GM12874 (cell line): Measurements from ENCODE around the gene FERMT3.

Experiments used
- TF ChIP-seq, protein P1 (sequence below): IDR thresholded peaks from 2 replicates; pipeline ENCODE4 v1.5.1; 2011; ENCODE audit warnings: low read depth, mild to moderate bottlenecking, control low read depth, low read length, moderate library complexity; ENCODE audit not compliant: insufficient read depth

FERMT3 gene

GRCh38 chr11:64262271-64263002, 55.9 kb downstream of the FERMT3 start:
- TF ChIP-seq, protein P1, sequence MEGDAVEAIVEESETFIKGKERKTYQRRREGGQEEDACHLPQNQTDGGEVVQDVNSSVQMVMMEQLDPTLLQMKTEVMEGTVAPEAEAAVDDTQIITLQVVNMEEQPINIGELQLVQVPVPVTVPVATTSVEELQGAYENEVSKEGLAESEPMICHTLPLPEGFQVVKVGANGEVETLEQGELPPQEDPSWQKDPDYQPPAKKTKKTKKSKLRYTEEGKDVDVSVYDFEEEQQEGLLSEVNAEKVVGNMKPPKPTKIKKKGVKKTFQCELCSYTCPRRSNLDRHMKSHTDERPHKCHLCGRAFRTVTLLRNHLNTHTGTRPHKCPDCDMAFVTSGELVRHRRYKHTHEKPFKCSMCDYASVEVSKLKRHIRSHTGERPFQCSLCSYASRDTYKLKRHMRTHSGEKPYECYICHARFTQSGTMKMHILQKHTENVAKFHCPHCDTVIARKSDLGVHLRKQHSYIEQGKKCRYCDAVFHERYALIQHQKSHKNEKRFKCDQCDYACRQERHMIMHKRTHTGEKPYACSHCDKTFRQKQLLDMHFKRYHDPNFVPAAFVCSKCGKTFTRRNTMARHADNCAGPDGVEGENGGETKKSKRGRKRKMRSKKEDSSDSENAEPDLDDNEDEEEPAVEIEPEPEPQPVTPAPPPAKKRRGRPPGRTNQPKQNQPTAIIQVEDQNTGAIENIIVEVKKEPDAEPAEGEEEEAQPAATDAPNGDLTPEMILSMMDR = no peak

DNA sequence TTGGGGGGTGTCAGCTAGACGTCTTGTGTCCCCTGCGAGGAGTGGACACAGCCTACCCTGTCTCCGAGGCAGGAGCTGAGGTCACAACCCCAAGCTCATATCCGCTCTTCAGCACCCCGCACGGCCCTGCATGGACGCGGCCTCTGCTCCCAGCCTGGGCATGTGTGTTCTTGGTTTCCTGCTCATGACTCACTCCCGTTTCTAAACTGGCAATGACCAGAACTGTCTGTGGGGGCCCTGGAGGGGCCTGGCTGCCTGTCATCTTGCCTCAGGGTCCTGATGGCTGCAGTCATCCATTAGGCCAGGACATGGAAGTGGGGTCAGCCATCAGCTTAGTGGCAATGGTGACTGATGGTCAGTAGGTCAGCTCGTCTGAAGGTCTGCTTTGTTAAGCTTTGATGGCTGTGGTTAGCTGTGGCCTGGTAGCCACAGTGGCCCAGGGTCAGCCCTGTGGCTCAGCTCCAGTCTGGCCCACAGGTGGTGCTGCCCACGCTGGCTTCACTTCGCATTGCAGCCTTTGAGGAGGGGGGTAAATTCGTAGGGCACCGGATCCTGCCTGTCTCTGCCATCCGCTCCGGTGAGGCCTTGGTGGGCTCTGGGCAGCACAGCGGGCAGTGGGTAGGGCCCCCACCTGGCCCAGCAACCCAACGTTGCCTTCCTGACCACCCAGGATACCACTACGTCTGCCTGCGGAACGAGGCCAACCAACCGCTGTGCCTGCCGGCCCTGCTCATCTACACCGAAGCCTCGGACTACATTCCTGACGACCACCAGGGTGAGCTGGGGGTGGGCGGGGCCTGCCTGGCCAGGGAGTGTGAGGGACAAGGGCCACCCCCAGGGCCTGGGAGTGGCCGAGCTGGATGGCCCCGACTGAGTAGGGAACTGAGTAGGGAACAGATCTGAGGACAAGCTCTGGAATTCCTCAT, 56.8 kb downstream of the FERMT3 start:
- TF ChIP-seq, protein P1 = no peak

DNA sequence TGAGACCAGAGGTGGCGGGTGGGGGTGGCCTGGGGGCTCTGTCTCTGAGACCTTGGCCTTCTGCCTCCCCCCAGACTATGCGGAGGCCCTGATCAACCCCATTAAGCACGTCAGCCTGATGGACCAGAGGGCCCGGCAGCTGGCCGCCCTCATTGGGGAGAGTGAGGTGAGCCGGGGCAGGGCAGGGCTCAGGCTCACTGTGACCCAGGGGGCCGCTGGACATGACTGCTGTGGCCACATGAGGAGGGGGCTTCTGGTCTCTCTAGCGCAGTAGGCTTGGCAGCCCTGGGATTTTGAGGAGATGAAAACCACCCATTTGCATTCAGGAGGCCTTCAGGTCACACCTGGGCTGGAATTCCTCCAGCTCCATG, 57.4 kb downstream of the FERMT3 start:
- TF ChIP-seq, protein P1 = no peak

DNA sequence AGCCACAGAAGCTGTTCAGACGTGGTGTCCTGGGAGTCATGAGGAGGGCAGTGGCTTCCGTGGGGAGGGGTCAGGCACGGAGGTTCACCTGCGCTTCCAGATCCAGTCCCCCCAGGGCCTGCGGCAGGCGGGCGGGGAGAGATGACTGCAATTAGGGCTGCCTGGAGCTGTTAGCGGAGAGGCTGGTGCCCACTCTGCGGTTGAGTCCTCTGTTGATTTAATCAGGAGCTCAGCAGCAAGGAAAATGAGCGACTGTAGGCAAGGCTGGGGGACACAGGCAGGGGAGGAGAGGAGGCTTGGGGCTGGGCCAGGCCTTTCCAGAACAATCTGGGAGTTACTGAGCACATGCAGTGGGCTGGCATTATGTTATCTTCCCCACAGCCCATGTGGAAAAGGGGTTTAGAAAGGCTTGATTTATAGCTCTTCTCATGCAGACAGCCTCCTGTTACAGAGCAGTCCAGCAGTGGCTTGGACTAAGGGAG, 57.9 kb downstream of the FERMT3 start:
- TF ChIP-seq, protein P1 = no peak

DNA sequence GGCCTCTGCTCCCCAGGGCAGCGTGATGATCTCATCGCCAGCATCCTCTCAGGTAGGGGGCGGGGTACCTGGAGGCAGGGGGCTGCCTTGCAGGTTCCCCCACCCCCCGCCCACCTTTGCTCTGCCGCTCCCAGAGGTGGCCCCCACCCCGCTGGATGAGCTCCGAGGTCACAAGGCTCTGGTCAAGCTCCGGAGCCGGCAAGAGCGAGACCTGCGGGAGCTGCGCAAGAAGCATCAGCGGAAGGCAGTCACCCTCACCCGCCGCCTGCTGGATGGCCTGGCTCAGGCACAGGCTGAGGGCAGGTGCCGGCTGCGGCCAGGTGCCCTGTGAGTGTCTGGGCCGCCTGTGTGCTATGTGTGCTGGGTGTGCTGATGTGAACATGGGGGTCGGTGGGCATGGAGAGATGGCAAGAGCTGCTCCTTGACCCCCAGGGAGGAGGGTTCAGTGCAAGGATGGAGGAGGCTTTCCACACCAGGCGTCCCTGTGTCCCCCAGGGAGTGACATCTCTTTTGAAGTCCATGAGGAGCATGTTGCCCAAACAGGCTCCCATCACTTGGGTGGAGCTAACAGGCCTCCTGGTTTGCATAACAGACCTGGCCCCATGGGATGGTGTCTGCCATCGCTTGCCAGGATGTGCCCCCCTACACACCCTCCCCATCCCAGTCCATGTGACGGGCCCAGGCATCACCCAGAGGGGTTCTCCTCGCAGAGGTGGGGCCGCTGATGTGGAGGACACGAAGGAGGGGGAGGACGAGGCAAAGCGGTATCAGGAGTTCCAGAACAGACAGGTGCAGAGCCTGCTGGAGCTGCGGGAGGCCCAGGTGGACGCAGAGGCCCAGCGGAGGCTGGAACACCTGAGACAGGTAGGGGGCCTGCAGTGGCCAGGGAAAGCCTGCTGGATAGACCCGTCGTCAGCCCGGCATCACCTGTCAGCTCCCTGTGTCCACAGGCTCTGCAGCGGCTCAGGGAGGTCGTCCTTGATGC, 58.9 kb downstream of the FERMT3 start:
- TF ChIP-seq, protein P1 = no peak

- TF ChIP-seq, protein P1 = no peak
These were observed 59.8 kb downstream of the FERMT3 start for GRCh38 chr11:64266339-64266738.
